Esophagus muscularis mucosa (tissue), 4 donors: ENCODE results near the gene PCDHGA6. TPM values are rescaled to one million over a fixed set of nuclear protein-coding genes. Genes with fewer than 3 reads are reported as not detected.
"Not testable (repeated sequence)": the region's sequence is repeated elsewhere in the genome, so short reads cannot be mapped to it uniquely, and the experiment has no call there.

Experiments used
- DNase-seq: peaks from one replicate; pipeline ENCODE4 v3.0.0-alpha.2; 2017; ENCODE audit errors: extremely low spot score
- H3K27ac ChIP-seq, 4 donors: fragments of 200-600 bp; sonication (generic); replicated peaks in 1 of 4; 1 replicate in 3 of 4; 2 replicates in 1 of 4; pipeline ENCODE4 v1.5.1; 2016 to 2019; ENCODE audit warnings: mild to moderate bottlenecking in 1 of 4
- H3K27me3 ChIP-seq, 4 donors: fragments of 200-600 bp; sonication (generic); one replicate each; pipeline versions ENCODE4 v1.5.1 to v1.6.0; 2016 to 2019
- H3K36me3 ChIP-seq, 4 donors: fragments of 200-600 bp; sonication (generic); one replicate each; pipeline ENCODE4 v1.5.1; 2016 to 2019
- H3K4me1 ChIP-seq, 4 donors: fragments of 200-600 bp; sonication (generic); one replicate each; pipeline ENCODE4 v1.5.1; 2016 to 2019
- H3K4me3 ChIP-seq, 4 donors: fragments of 200-600 bp; sonication (generic); 1 replicate in 2 of 4; 2 replicates in 2 of 4; pipeline ENCODE4 v1.5.1; 2016 to 2019; ENCODE audit warnings: mild to moderate bottlenecking in 4 of 4, moderate library complexity in 1 of 4
- H3K9me3 ChIP-seq, 4 donors: fragments of 200-600 bp; sonication (generic); 1 replicate in 3 of 4; 2 replicates in 1 of 4; pipeline ENCODE4 v1.5.1; 2016 to 2019
- EP300 ChIP-seq: sonication (generic); formaldehyde crosslinking; IDR thresholded peaks from one replicate; pipeline ENCODE4 v1.6.1; 2017; ENCODE audit warnings: antibody characterized with exemption
- POLR2A ChIP-seq: fragments of 450-650 bp; IDR thresholded peaks from one replicate; pipeline ENCODE4 v1.6.1; 2017; ENCODE audit warnings: antibody characterized with exemption, moderate library complexity, mild to moderate bottlenecking, low read depth
- POLR2AphosphoS5 ChIP-seq, 2 donors: sonication (generic); formaldehyde crosslinking; IDR thresholded peaks; one replicate each; pipeline ENCODE4 v1.6.1; 2017; ENCODE audit warnings: antibody characterized with exemption in 2 of 2
- whole genome bisulfite sequencing: methylation state at CpG from one replicate; pipeline ENCODE4 v1.1.5; 2018; 5-methylcytosine and 5-hydroxymethylcytosine counted together
- intact Hi-C: fragments of 100-400 bp; cut with DNase I; formaldehyde crosslinking; loops from one replicate; pipeline ENCODE4 v1.15.1; 2023
- total RNA-seq, 4 donors: library from RNA; depleted of rRNA; stranded (reverse); fragments of >200 nt; gene quantifications; one replicate each; pipeline versions ENCODE4 v1.1.0 to v1.2.1, GENCODE V29; 2016
- TF ChIP-seq, protein P1 (sequence below), 3 experiments: fragments of 200-600 bp in 2 of 3; fragments of 450-650 bp in 1 of 3; sonication (generic) in 2 of 3; IDR thresholded peaks; one replicate each; pipeline ENCODE4 v1.5.1; 2017 to 2019; ENCODE audit warnings: antibody characterized with exemption in 3 of 3, mild to moderate bottlenecking in 2 of 3, moderate library complexity in 1 of 3

The PCDHGA6 gene
- total RNA-seq, 4 donors from 2014 or later: 4.1 to 7.1 (median 5.9) TPM

DNA sequence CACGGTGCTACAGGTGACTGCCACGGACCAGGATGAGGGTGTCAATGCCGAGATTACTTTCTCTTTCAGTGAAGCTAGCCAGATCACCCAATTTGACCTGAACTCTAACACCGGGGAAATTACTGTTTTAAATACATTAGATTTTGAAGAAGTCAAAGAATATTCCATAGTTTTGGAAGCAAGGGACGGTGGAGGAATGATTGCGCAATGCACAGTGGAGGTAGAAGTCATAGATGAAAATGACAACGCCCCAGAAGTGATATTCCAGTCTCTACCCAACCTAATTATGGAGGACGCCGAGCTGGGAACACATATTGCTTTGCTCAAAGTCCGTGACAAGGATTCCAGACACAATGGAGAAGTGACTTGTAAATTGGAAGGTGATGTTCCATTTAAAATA lies 15.0 kb downstream of the PCDHGA6 start:
- Histone ChIP-seq H3K4me3 (no peak overlapping the region), H3K36me3 (peaks cover 0 to 18% (median 5%) of the 10 kb centered on the region in 4 donors), H3K4me1 (no peaks in the 10 kb centered on the region), H3K27me3 (peaks cover 0 to 17% (median 0%) of the 10 kb centered on the region in 4 donors), H3K9me3 (peaks cover 6 to 97% (median 97%) of the 10 kb centered on the region in 4 donors), H3K27ac (no peak overlapping the region)
- TF ChIP-seq POLR2A (no peak), EP300 (no peak), POLR2AphosphoS5 (IDR thresholded peaks at IDR 0.05) (no peak)
- TF ChIP-seq, protein P1, sequence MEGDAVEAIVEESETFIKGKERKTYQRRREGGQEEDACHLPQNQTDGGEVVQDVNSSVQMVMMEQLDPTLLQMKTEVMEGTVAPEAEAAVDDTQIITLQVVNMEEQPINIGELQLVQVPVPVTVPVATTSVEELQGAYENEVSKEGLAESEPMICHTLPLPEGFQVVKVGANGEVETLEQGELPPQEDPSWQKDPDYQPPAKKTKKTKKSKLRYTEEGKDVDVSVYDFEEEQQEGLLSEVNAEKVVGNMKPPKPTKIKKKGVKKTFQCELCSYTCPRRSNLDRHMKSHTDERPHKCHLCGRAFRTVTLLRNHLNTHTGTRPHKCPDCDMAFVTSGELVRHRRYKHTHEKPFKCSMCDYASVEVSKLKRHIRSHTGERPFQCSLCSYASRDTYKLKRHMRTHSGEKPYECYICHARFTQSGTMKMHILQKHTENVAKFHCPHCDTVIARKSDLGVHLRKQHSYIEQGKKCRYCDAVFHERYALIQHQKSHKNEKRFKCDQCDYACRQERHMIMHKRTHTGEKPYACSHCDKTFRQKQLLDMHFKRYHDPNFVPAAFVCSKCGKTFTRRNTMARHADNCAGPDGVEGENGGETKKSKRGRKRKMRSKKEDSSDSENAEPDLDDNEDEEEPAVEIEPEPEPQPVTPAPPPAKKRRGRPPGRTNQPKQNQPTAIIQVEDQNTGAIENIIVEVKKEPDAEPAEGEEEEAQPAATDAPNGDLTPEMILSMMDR (IDR thresholded peaks at IDR 0.05): no peak
- intact Hi-C loops: no loop called here
- WGBS: 44% methylated on average over 10 of the region's 10 CpGs
- DNase-seq: no peak

DNA sequence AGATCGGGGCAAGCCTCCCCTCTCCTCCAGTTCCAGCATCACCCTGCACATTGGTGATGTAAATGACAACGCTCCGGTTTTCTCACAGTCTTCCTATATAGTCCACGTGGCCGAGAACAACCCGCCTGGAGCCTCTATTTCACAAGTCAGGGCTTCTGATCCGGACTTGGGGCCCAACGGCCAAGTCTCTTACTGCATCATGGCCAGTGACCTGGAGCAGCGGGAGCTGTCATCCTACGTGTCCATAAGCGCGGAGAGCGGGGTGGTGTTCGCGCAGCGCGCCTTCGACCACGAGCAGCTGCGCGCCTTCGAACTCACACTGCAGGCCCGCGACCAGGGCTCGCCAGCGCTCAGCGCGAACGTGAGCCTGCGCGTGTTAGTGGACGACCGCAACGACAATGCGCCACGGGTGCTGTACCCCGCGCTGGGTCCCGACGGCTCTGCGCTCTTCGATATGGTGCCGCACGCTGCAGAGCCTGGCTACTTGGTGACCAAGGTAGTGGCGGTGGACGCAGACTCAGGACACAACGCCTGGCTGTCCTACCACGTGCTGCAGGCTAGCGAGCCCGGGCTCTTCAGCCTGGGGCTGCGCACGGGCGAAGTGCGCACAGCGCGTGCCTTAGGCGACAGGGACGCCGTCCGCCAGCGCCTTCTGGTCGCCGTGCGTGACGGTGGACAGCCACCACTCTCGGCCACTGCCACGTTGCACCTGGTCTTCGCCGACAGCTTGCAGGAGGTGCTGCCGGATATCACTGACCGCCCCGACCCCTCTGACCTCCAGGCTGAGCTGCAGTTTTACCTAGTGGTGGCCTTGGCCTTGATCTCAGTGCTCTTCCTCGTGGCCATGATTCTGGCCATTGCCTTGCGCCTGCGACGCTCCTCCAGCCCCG lies 15.7 kb downstream of the PCDHGA6 start:
- peaks cover 0 to 17% (median 0%) of the 10 kb centered on the region in 4 donors for H3K27me3 ChIP-seq
- intact Hi-C loops: no loop called here
- H3K36me3 ChIP-seq: peaks cover 0 to 18% (median 5%) of the 10 kb centered on the region in 4 donors
- no peak overlapping the region for H3K27ac ChIP-seq
- H3K4me3 ChIP-seq: peak overlapping the region in 1 of 4 donors; percentile 6
- WGBS: 41% methylated on average over 29 of the region's 77 CpGs
- DNase-seq: no peak
- H3K4me1 ChIP-seq: no peaks in the 10 kb centered on the region
- TF ChIP-seq POLR2A: no peak
- TF ChIP-seq POLR2AphosphoS5 (IDR thresholded peaks at IDR 0.05): no peak
- TF ChIP-seq EP300: no peak
- TF ChIP-seq, protein P1 (IDR thresholded peaks at IDR 0.05): no peak
- H3K9me3 ChIP-seq: peaks cover 12 to 97% (median 97%) of the 10 kb centered on the region in 4 donors

DNA sequence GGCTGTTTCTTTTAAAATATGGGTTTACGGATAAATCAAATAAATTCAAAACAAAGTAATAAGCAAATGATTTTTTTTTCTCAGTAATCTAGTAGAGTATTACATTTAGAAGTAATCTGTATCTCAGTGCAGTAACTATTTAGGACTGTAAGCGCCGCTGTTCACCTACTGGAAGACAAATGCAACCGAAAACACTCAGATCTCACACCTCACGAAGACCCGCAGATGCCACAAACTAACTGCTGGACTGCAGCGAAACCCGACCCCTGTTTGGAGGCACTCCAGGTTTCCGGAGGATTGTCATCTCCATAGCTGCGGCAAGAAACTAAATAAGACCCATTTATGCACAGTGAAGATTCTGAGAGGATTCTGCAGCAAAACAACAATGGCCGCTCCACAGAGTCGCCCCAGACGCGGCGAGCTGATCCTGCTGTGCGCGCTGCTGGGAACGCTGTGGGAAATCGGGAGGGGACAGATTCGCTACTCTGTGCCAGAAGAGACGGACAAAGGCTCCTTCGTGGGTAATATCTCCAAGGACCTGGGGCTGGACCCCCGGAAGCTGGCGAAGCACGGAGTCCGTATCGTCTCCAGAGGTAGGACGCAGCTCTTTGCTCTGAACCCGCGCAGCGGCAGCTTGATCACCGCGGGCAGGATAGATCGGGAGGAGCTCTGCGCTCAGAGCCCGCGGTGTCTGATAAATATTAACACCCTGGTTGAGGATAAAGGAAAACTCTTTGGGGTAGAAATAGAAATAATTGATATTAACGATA lies 18.9 kb downstream of the PCDHGA6 start, which contains the start of gene PCDHGA8:
TSS of gene PCDHGA8 (plus strand) at position 205 of the 770 bp plus-strand sequence. CDS start at position 386, 181 bp downstream.
- Histone ChIP-seq H3K4me3 (no peak within 1 kb of the TSS), H3K9me3 (peaks cover 12 to 97% (median 95%) of the 10 kb centered on the region in 4 donors), H3K36me3 (peaks cover 0 to 12% (median 5%) of the 10 kb centered on the region in 4 donors), H3K27me3 (peaks cover 0 to 12% (median 0%) of the 10 kb centered on the region in 4 donors), H3K27ac (no peak within 1 kb of the TSS), H3K4me1 (no peaks in the 10 kb centered on the region)
- no peak for DNase-seq
- intact Hi-C loops: no loop called here
- TF ChIP-seq POLR2AphosphoS5 (IDR thresholded peaks at IDR 0.05) (no peak), EP300 (no peak), POLR2A (no peak)
- TF ChIP-seq, protein P1 (IDR thresholded peaks at IDR 0.05): no peak
- 27% methylated on average over 35 of the region's 38 CpGs for WGBS

DNA sequence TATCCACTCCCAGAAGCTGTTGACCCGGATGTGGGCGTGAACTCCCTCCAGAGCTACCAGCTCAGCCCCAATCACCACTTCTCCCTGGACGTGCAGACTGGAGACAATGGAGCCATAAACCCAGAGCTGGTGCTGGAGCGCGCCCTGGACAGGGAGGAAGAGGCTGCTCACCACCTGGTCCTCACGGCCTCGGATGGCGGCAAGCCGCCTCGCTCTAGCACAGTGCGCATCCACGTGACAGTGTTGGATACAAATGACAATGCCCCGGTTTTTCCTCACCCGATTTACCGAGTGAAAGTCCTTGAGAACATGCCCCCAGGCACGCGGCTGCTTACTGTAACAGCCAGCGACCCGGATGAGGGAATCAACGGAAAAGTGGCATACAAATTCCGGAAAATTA lies 19.6 kb downstream of the PCDHGA6 start:
- Histone ChIP-seq H3K4me1 (no peaks in the 10 kb centered on the region), H3K27me3 (peaks cover 0 to 12% (median 0%) of the 10 kb centered on the region in 4 donors), H3K9me3 (peaks cover 12 to 97% (median 95%) of the 10 kb centered on the region in 4 donors), H3K4me3 (no peak overlapping the region), H3K27ac (no peak overlapping the region), H3K36me3 (peaks cover 0 to 12% (median 5%) of the 10 kb centered on the region in 4 donors)
- 43% methylated on average over 16 of the region's 21 CpGs for WGBS
- intact Hi-C loops: no loop called here
- TF ChIP-seq POLR2A (no peak), POLR2AphosphoS5 (IDR thresholded peaks at IDR 0.05) (no peak)
- TF ChIP-seq, protein P1 (IDR thresholded peaks at IDR 0.05): no peak
- no peak for DNase-seq

DNA sequence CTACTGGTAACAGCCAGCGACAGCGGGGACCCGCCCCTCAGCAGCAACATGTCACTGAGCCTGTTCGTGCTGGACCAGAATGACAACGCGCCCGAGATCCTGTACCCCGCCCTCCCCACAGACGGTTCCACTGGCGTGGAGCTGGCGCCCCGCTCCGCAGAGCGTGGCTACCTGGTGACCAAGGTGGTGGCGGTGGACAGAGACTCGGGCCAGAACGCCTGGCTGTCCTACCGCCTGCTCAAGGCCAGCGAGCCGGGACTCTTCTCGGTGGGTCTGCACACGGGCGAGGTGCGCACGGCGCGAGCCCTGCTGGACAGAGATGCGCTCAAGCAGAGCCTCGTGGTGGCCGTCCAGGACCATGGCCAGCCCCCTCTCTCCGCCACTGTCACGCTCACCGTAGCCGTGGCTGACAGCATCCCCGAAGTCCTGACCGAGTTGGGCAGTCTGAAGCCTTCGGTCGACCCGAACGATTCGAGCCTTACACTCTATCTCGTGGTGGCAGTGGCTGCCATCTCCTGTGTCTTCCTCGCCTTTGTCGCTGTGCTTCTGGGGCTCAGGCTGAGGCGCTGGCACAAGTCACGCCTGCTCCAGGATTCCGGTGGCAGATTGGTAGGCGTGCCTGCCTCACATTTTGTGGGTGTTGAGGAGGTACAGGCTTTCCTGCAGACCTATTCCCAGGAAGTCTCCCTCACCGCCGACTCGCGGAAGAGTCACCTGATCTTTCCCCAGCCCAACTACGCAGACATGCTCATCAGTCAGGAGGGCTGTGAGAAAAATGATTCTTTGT lies 20.9 kb downstream of the PCDHGA6 start:
- H3K4me1 ChIP-seq, intact Hi-C loops: not testable (repeated sequence)

More for the DNA sequence above, 20.9 kb downstream of the PCDHGA6 start:
- WGBS: 28% methylated on average over 21 of the region's 53 CpGs
- H3K36me3 ChIP-seq: peaks cover 0 to 12% (median 4%) of the 10 kb centered on the region in 4 donors
- not testable (repeated sequence) for H3K27me3 ChIP-seq, H3K27ac ChIP-seq, H3K4me3 ChIP-seq, DNase-seq
- peaks cover 24 to 97% (median 95%) of the 10 kb centered on the region in 4 donors for H3K9me3 ChIP-seq
